ENCODE results near the gene DPYD. TPM values are rescaled to one million over a fixed set of nuclear protein-coding genes. Genes with fewer than 3 reads are reported as not detected.

The DPYD gene
- total RNA-seq, 2 donors from 2014 or later: 9.2 to 17.5 TPM

GRCh38 chr1:97136996-97137395 is 783.8 kb downstream of the DPYD start:
- 97 to 100% methylated on average over 3 to 5 of the region's 5 CpGs for WGBS, 2 experiments (ENCODE audit: insufficient coverage in 1 of 2, insufficient read length in 1 of 2)
- Histone ChIP-seq H3K9me3 (ENCODE audit: control insufficient read depth, low read length) (no peaks in the 10 kb centered on the region), H3K36me3 (ENCODE audit: control insufficient read depth, insufficient read depth, low read length) (no peaks in the 10 kb centered on the region), H3K9ac (ENCODE audit: extremely low read depth, low read length, poor library complexity, severe bottlenecking) (no peak overlapping the region), H3K27me3 (ENCODE audit: control insufficient read depth, insufficient read depth, low read length, poor library complexity, severe bottlenecking) (no peaks in the 10 kb centered on the region), H3K27ac (ENCODE audit: low read depth, low read length) (no peak overlapping the region), H3K4me3 (ENCODE audit: low read length) (no peak overlapping the region), H3K4me1 (ENCODE audit: control insufficient read depth, insufficient read depth, low read length) (peaks cover 8% of the 10 kb centered on the region)
- H3K4me3 Mint-ChIP-seq: no peak overlapping the region
- no peak overlapping the region for H3K27ac Mint-ChIP-seq
- no peaks in the 10 kb centered on the region for H3K9me3 Mint-ChIP-seq
- H3K36me3 Mint-ChIP-seq (ENCODE audit: low read depth): no peaks in the 10 kb centered on the region
- peaks cover 14% of the 10 kb centered on the region for H3K4me1 Mint-ChIP-seq
- no peak for DNase-seq
- H3K27me3 Mint-ChIP-seq (ENCODE audit: insufficient read depth): peaks cover 6% of the 10 kb centered on the region
- TF ChIP-seq, protein P1, sequence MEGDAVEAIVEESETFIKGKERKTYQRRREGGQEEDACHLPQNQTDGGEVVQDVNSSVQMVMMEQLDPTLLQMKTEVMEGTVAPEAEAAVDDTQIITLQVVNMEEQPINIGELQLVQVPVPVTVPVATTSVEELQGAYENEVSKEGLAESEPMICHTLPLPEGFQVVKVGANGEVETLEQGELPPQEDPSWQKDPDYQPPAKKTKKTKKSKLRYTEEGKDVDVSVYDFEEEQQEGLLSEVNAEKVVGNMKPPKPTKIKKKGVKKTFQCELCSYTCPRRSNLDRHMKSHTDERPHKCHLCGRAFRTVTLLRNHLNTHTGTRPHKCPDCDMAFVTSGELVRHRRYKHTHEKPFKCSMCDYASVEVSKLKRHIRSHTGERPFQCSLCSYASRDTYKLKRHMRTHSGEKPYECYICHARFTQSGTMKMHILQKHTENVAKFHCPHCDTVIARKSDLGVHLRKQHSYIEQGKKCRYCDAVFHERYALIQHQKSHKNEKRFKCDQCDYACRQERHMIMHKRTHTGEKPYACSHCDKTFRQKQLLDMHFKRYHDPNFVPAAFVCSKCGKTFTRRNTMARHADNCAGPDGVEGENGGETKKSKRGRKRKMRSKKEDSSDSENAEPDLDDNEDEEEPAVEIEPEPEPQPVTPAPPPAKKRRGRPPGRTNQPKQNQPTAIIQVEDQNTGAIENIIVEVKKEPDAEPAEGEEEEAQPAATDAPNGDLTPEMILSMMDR (conservative IDR thresholded peaks at IDR 0.05): no peak

DNA sequence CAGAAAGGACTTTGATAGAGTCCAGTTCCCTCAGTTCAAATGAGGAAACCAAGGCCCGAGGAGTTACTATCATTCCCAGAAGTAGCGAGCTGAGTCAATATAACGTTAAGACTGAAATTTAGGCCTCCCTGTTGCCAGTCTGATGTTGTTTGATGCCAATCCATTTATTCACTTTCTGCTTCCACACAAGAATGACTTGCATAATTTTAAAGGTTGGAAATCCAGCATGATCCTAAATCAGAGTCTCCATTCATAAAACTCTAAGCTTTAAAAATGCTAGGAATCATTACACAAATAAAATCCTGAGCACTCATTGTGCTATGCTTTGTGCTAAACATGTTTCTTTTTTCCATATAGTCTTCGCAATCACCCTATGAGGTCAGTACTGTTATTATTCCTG is 784.9 kb downstream of the DPYD start:
- TF ChIP-seq, protein P1 (conservative IDR thresholded peaks at IDR 0.05): no peak
- no peaks in the 10 kb centered on the region for H3K36me3 Mint-ChIP-seq (ENCODE audit: low read depth)
- H3K4me1 Mint-ChIP-seq: peaks cover 14% of the 10 kb centered on the region
- Histone ChIP-seq H3K27ac (ENCODE audit: low read depth, low read length) (no peak overlapping the region), H3K36me3 (ENCODE audit: control insufficient read depth, insufficient read depth, low read length) (no peaks in the 10 kb centered on the region), H3K4me3 (ENCODE audit: low read length) (no peak overlapping the region), H3K27me3 (ENCODE audit: control insufficient read depth, insufficient read depth, low read length, poor library complexity, severe bottlenecking) (no peaks in the 10 kb centered on the region), H3K4me1 (ENCODE audit: control insufficient read depth, insufficient read depth, low read length) (peaks cover 8% of the 10 kb centered on the region), H3K9ac (ENCODE audit: extremely low read depth, low read length, poor library complexity, severe bottlenecking) (no peak overlapping the region), H3K9me3 (ENCODE audit: control insufficient read depth, low read length) (no peaks in the 10 kb centered on the region)
- no peak overlapping the region for H3K4me3 Mint-ChIP-seq
- no peaks in the 10 kb centered on the region for H3K9me3 Mint-ChIP-seq
- H3K27ac Mint-ChIP-seq: no peak overlapping the region
- DNase-seq: no peak
- H3K27me3 Mint-ChIP-seq (ENCODE audit: insufficient read depth): peaks cover 6% of the 10 kb centered on the region
- 93 to 96% methylated on average over 4 of the region's 4 CpGs for WGBS, 2 experiments (ENCODE audit: insufficient coverage in 1 of 2, insufficient read length in 1 of 2)

DNA sequence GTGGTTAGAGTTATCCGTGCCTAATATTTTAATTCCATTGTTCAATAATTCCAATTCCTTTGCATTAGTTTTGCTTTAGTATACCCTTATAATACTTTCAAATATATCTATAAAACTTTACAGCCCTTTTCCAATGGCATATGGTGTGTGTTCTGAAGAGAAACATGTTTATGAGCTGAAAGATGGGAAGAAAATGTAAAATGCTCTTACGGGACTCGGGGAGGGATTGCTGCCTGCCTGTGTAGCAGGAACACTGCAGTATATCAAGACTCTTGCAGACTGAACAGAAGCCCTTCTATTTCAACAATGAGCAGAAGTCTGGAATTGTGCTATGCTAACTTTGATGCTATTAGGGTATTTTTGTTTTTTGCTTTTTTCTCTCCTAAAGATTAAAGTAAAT is 792.4 kb downstream of the DPYD start:
- Mint-ChIP-seq H3K36me3 (ENCODE audit: low read depth) (no peaks in the 10 kb centered on the region), H3K9me3 (no peaks in the 10 kb centered on the region), H3K27me3 (ENCODE audit: insufficient read depth) (no peaks in the 10 kb centered on the region), H3K4me3 (no peak overlapping the region), H3K4me1 (no peaks in the 10 kb centered on the region), H3K27ac (no peak overlapping the region)
- no peak for DNase-seq
- Histone ChIP-seq H3K27me3 (ENCODE audit: control insufficient read depth, insufficient read depth, low read length, poor library complexity, severe bottlenecking) (no peaks in the 10 kb centered on the region), H3K27ac (ENCODE audit: low read depth, low read length) (no peak overlapping the region), H3K36me3 (ENCODE audit: control insufficient read depth, insufficient read depth, low read length) (no peaks in the 10 kb centered on the region), H3K9me3 (ENCODE audit: control insufficient read depth, low read length) (no peaks in the 10 kb centered on the region), H3K9ac (ENCODE audit: extremely low read depth, low read length, poor library complexity, severe bottlenecking) (no peak overlapping the region), H3K4me3 (ENCODE audit: low read length) (no peak overlapping the region), H3K4me1 (ENCODE audit: control insufficient read depth, insufficient read depth, low read length) (no peaks in the 10 kb centered on the region)
- 92% methylated on average over 3 of the region's 3 CpGs; no CpG with 5 or more reads in 1 of the 2 experiments for WGBS, 2 experiments (ENCODE audit: insufficient coverage in 1 of 2, insufficient read length in 1 of 2)
- TF ChIP-seq, protein P1 (conservative IDR thresholded peaks at IDR 0.05): no peak

All from endodermal cell (in vitro differentiated cells).